A673 (cell line): ENCODE measurements around the gene KLF7.

ENCODE experiments used
- CTCF ChIP-seq: fragments of 300-800, 200-600 bp; sonication (generic); conservative IDR thresholded peaks from 2 replicates; pipeline ENCODE4 v1.5.1; 2017; ENCODE audit warnings: low read depth, mild to moderate bottlenecking, antibody characterized with exemption, low read length, moderate library complexity, mixed read lengths
- EZH2 ChIP-seq: fragments of 200-600 bp; sonication (generic); IDR thresholded peaks from 2 replicates; pipeline ENCODE4 v1.6.1; 2017; ENCODE audit warnings: borderline replicate concordance, low read depth, mild to moderate bottlenecking, mixed read lengths, antibody characterized with exemption, low read length; ENCODE audit not compliant: poor library complexity, severe bottlenecking

DNA sequence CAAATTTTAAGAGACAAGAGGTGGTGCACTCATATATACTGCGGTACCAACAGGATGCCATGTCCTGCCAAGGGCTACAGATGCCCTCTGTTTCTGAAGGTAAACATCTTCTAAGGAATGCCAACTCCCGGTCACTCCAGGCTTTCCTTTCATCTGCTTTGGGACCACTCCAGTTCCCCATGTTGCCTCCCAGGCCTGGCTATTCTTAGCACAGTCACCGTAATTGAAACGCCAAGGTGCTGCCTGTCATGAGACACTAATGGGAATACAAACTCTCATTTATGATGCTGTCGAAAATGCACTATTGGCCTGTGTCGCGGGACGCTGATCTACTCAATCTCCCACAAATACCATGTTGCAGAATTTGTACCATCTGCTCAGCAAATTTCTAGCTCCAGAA, 79.6 kb downstream of the KLF7 start:
- TF ChIP-seq CTCF (no peak), EZH2 (no peak)
